CD14-positive monocyte (primary cell): ENCODE data around the gene RAB11FIP4. TPM values are rescaled to one million over a fixed set of nuclear protein-coding genes. Genes with fewer than 3 reads are reported as not detected.

Experiments used
- DNase-seq, 3 donors: peaks; one replicate each; pipeline ENCODE4 v3.0.0-alpha.2; 2011 to 2022
- H2AFZ ChIP-seq: 2 replicates; pipeline ENCODE4 v1.6.0; 2012; ENCODE audit warnings: mild to moderate bottlenecking, low read depth, low read length, inconsistent platforms; ENCODE audit not compliant: insufficient read depth, poor library complexity, severe bottlenecking
- H3K27ac ChIP-seq, 2 donors: 1 replicate in 1 of 2; 2 replicates in 1 of 2; pipeline ENCODE4 v1.5.1; 2012 to 2013; ENCODE audit warnings: low read length in 2 of 2, control low read depth in 1 of 2, inconsistent platforms in 1 of 2, low read depth in 1 of 2, mild to moderate bottlenecking in 1 of 2
- H3K27me3 ChIP-seq, 2 donors: one replicate each; pipeline versions ENCODE4 v1.6.0 to v1.6.1; 2011 to 2013; ENCODE audit warnings: low read length in 2 of 2; ENCODE audit not compliant: control insufficient read depth in 2 of 2, insufficient read depth in 2 of 2
- H3K36me3 ChIP-seq, 2 donors: replicated peaks in 1 of 2; 1 replicate in 1 of 2; 2 replicates in 1 of 2; pipeline versions ENCODE4 v1.5.1 to v1.6.1; 2012 to 2013; ENCODE audit warnings: low read length in 2 of 2, control low read depth in 1 of 2, inconsistent platforms in 1 of 2, mild to moderate bottlenecking in 1 of 2; ENCODE audit not compliant: insufficient read depth in 2 of 2, control insufficient read depth in 1 of 2
- H3K4me1 ChIP-seq, 2 donors: 1 replicate in 1 of 2; 2 replicates in 1 of 2; pipeline versions ENCODE4 v1.5.1 to v1.6.1; 2012 to 2013; ENCODE audit warnings: low read length in 2 of 2, control low read depth in 1 of 2, inconsistent platforms in 1 of 2, mild to moderate bottlenecking in 1 of 2, moderate library complexity in 1 of 2; ENCODE audit not compliant: insufficient read depth in 2 of 2, control insufficient read depth in 1 of 2
- H3K4me2 ChIP-seq: replicated peaks from 2 replicates; pipeline ENCODE3; 2012; ENCODE audit warnings: low read length, moderate library complexity, mild to moderate bottlenecking; ENCODE audit not compliant: poor library complexity, severe bottlenecking; ENCODE audit errors: extremely low read depth
- H3K4me3 ChIP-seq, 3 experiments: fragments of 200-600 bp in 1 of 3; sonication (generic) in 1 of 3; replicated peaks in 1 of 3; 1 replicate in 2 of 3; 2 replicates in 1 of 3; pipeline ENCODE4 v1.5.1; 2011 to 2013; ENCODE audit warnings: low read length in 3 of 3, mild to moderate bottlenecking in 3 of 3, control low read depth in 2 of 3, low read depth in 2 of 3, inconsistent platforms in 1 of 3, moderate library complexity in 1 of 3
- H3K79me2 ChIP-seq: 2 replicates; pipeline ENCODE4 v1.6.0; 2012; ENCODE audit warnings: mild to moderate bottlenecking, control low read depth, inconsistent platforms, low read length, moderate library complexity; ENCODE audit not compliant: insufficient read depth
- H3K9ac ChIP-seq: 2 replicates; pipeline ENCODE4 v1.6.0; 2017; ENCODE audit warnings: low read length, mild to moderate bottlenecking; ENCODE audit not compliant: insufficient read depth, poor library complexity, severe bottlenecking
- H3K9me3 ChIP-seq, 2 donors: replicated peaks in 1 of 2; 1 replicate in 1 of 2; 2 replicates in 1 of 2; pipeline versions ENCODE4 v1.5.1 to v1.6.1; 2012 to 2013; ENCODE audit warnings: low read length in 2 of 2, control low read depth in 1 of 2; ENCODE audit not compliant: control insufficient read depth in 1 of 2, insufficient read depth in 1 of 2
- H4K20me1 ChIP-seq: 2 replicates; pipeline ENCODE4 v1.6.0; 2012; ENCODE audit warnings: mild to moderate bottlenecking, low read length, control low read depth, moderate library complexity; ENCODE audit not compliant: insufficient read depth
- H3K27ac Mint-ChIP-seq, 7 donors: one replicate each; pipeline ENCODE4 v1.8.0; 2020; ENCODE audit warnings: mild to moderate bottlenecking in 7 of 7, mixed read lengths in 7 of 7, moderate library complexity in 6 of 7, inconsistent platforms in 2 of 7
- H3K27me3 Mint-ChIP-seq, 3 donors: one replicate each; pipeline ENCODE4 v1.8.0; 2021 to 2022; ENCODE audit warnings: low read depth in 3 of 3, mild to moderate bottlenecking in 3 of 3, mixed read lengths in 3 of 3, moderate library complexity in 3 of 3, inconsistent platforms in 1 of 3
- H3K36me3 Mint-ChIP-seq, 2 donors: one replicate each; pipeline ENCODE4 v1.8.0; 2020; ENCODE audit warnings: mixed read lengths in 2 of 2, inconsistent platforms in 1 of 2, mild to moderate bottlenecking in 1 of 2
- H3K4me1 Mint-ChIP-seq: one replicate; pipeline ENCODE4 v1.8.0; 2020; ENCODE audit warnings: mild to moderate bottlenecking, mixed read lengths
- H3K4me3 Mint-ChIP-seq, 2 donors: one replicate each; pipeline ENCODE4 v1.8.0; 2020; ENCODE audit warnings: mild to moderate bottlenecking in 2 of 2, mixed read lengths in 2 of 2, moderate library complexity in 1 of 2
- H3K9me3 Mint-ChIP-seq, 7 donors: one replicate each; pipeline ENCODE4 v1.8.0; 2020 to 2022; ENCODE audit warnings: mixed read lengths in 7 of 7, mild to moderate bottlenecking in 6 of 7, moderate library complexity in 6 of 7, inconsistent platforms in 2 of 7
- CTCF ChIP-seq: fragments of 200-600 bp; IDR thresholded peaks from one replicate; pipeline ENCODE4 v1.8.0; 2022; ENCODE audit warnings: antibody characterized with exemption, mild to moderate bottlenecking
- WGBS: methylation state at CpG from one replicate; pipeline ENCODE4 v1.1.5; 2013; ENCODE audit warnings: missing lambda C conversion rate; ENCODE audit not compliant: insufficient coverage; 5-methylcytosine and 5-hydroxymethylcytosine counted together
- intact Hi-C, 2 donors: fragments of 100-400 bp; cut with micrococcal nuclease; formaldehyde crosslinking; loops; one replicate each; pipeline versions ENCODE4 v1.15.0 to v1.15.1; 2023
- polyA plus RNA-seq, 3 donors: library from polyadenylated mRNA; depleted of rRNA in 1 of 3; unstranded in 2 of 3; stranded (reverse) in 1 of 3; fragments of 300-500 nt in 2 of 3; fragments of >200 nt in 1 of 3; fragmentation: Illumina TruSeq in 2 of 3; gene quantifications; 1 replicate in 2 of 3; 2 replicates in 1 of 3; pipeline ENCODE4 v1.2.3, GENCODE V29; 2012 to 2021

RAB11FIP4 gene
- polyA plus RNA-seq, 3 donors: 10.4 to 21.9 (median 16.2) TPM

DNA sequence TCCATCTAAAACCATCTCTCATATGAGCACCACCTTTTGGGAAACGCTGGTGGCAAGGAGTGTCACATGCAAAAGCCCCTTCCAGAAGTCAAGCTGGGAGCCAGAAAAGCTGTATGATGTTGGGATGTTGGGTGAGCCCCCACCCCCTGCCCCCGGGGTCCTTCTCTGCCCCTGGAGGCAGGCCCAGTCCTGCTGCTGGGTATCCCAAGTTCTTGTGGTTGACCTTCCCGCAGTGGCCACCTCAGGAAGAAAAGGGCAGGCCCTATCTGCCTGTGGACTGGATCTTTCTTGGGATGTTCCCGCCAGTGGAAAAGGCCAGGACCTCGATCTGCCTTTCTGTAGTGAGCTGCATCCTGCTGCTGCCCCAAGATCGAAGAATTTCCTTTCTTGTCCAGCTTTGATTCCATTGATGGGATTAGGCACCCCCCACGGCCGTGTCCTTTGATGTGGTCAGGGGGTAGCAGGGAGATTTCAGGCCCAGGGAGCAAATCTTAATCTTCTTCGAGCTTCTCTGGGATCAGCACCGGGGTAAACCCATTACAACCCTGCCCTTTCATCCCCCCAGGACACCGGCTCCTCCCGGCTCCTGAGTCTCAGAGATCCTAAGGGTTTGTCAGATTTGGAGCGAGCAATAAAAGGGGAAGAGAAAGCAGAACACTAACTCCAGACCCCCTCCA, 165.6 kb downstream of the RAB11FIP4 start:
- Mint-ChIP-seq H3K9me3 (no peaks in the 10 kb centered on the region), H3K4me1 (peaks cover 30% of the 10 kb centered on the region), H3K4me3 (no peak overlapping the region), H3K27ac (no peak overlapping the region), H3K27me3 (peaks cover 6 to 11% (median 9%) of the 10 kb centered on the region in 3 donors), H3K36me3 (peaks cover 0 to 7% of the 10 kb centered on the region in 2 donors)
- H3K36me3 ChIP-seq: no peaks in the 10 kb centered on the region
- 94% methylated on average over 4 of the region's 13 CpGs for WGBS
- DNase-seq: no peak
- no peak overlapping the region for H3K4me2 ChIP-seq
- no peaks in the 10 kb centered on the region for H4K20me1 ChIP-seq
- H3K4me3 ChIP-seq: no peak overlapping the region
- intact Hi-C loops: loop anchor here in 1 of 2 donors (5.0 kb wide), 2 partner anchors 125 to 285 kb away; no protein-coding TSS in a partner anchor
- H3K4me1 ChIP-seq: peaks cover 29 to 38% of the 10 kb centered on the region in 2 donors
- no peak for TF ChIP-seq CTCF
- H3K27ac ChIP-seq: no peak overlapping the region
- H3K9ac ChIP-seq: no peak overlapping the region
- no peaks in the 10 kb centered on the region for H3K9me3 ChIP-seq
- H3K27me3 ChIP-seq: no peaks in the 10 kb centered on the region
- peaks cover 13% of the 10 kb centered on the region for H3K79me2 ChIP-seq
- no peak overlapping the region for H2AFZ ChIP-seq

DNA sequence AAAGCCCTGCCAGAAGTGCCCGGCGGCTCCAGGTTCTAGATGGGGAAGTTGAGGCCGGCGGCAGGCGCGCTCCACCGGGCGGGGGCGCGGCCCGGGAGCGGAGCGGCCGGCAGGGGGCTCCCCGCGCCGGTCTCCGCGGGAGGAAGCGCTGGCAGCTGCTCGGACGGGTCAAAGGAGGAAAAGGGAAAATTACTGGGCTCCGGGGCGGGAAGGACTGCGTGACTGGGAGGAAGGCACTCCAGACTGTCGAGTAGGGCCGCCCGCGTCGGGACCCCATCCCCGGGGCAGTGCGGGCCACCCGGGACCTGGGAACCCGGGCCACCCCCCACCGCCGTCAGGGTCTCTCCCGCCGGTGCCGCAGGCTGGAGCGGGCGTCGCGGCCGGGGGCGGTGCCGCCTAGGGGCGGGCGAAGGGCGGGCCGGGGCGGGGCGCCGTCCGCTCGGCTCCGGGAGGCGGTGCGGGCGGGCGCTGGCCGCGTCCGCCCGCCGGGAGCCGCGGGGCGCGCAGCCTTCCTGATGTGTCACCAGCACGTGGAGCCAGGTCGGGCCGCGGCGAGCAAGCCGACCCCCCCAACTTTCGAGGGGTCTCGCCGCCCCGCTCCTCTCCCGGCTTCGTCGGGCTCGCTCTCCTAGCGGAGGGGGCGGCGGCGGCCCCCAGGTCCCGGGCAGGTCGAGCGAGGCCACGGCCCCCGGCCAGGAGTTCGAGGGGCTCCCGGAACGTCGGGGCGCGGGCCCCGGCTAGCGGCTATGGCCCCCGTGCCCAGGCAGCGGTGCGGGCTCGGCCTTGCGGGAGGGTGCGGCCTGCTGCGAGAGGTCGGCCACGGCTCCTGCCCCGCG, 167.5 kb downstream of the RAB11FIP4 start:
- no peaks in the 10 kb centered on the region for H3K9me3 Mint-ChIP-seq
- H3K9me3 ChIP-seq: no peaks in the 10 kb centered on the region
- H3K4me3 ChIP-seq: peak overlapping the region; percentile 44 to 74 (median 62)
- H3K4me1 ChIP-seq: peaks cover 38 to 46% of the 10 kb centered on the region in 2 donors
- H3K79me2 ChIP-seq: peaks cover 18% of the 10 kb centered on the region
- H3K4me3 Mint-ChIP-seq: peak overlapping the region; percentile 66 to 80
- under 1% methylated on average over 108 of the region's 111 CpGs for WGBS
- H3K27ac Mint-ChIP-seq: peak overlapping the region in 6 of 7 donors; percentile 48 to 80 (median 65)
- DNase-seq: peak; percentile 67 to 87 (median 78)
- peak overlapping the region; percentile 82 for H2AFZ ChIP-seq
- peaks cover 2 to 9% of the 10 kb centered on the region in 2 donors for H3K36me3 Mint-ChIP-seq
- TF ChIP-seq CTCF: peak; percentile 88
- H3K27me3 Mint-ChIP-seq: peaks cover 5 to 11% (median 6%) of the 10 kb centered on the region in 3 donors
- H3K27ac ChIP-seq: peak overlapping the region; percentile 56 to 78
- H3K27me3 ChIP-seq: no peaks in the 10 kb centered on the region
- peak overlapping the region; percentile 79 for H3K4me2 ChIP-seq
- peaks cover 37% of the 10 kb centered on the region for H3K4me1 Mint-ChIP-seq
- peak overlapping the region; percentile 75 for H3K9ac ChIP-seq
- no peaks in the 10 kb centered on the region for H4K20me1 ChIP-seq
- no peaks in the 10 kb centered on the region for H3K36me3 ChIP-seq
- intact Hi-C loops: loop anchor here in 1 of 2 donors (2.0 to 5.0 kb wide), 3 partner anchors 38 to 283 kb away; no protein-coding TSS in a partner anchor
